Measurements from ENCODE around the gene SMG7. TPM values are rescaled to one million over a fixed set of nuclear protein-coding genes. Genes with fewer than 3 reads are reported as not detected.
A peak's percentile ranks its signal among the peaks of the same experiment; 100 is the strongest.
"Not testable (repeated sequence)": the region's sequence is repeated elsewhere in the genome, so short reads cannot be mapped to it uniquely, and the experiment has no call there.

SMG7 gene
- total RNA-seq (ENCODE audit: unreplicated experiment): 70.2 TPM
- long read RNA-seq, partial matches to known transcripts: 2 of 6 reads
- long read RNA-seq, other reads (novel, unspliced or antisense): 4 of 6 reads

DNA sequence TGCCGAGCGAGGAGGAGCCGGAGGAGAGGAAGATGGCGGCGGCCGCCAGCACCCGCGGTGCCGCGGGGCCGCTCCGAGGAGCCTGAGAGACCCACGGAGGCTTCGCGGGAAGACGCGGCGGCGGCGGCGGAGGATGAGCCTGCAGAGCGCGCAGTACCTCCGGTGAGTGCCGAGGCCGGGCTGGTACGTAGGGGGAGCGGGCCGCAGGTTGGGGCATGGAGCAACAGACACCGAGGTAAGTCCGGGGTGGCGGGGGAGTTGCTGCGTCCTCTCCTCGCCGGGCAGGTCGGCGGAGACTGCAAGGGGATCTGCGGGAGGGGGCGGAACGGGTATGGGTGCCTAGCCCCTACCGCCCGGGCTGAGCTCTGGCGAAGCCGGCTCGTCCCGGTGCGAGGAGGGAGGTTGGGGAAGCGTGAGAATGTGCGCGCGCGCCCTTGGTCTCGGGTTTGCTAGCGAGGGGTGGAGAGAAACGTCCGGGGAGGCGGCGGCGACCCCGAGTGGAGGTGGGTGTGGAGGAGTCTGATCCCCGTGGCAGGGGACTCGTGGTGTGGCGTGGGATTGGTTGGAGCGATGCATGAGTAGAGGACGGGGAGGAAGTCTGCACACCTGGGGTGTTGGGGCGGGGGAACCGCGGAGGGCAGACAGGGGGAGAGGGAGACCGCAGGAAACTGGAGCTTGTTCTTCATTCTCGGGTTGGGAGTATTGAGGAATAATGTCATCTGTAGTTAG is at the start of gene SMG7:
SMG7 (plus strand) TSS at position 12 of the 729 bp plus-strand sequence; CDS start at position 134, 122 bp downstream.
- H3K4me3 Mint-ChIP-seq (ENCODE audit: unreplicated experiment): peak within 1 kb of the TSS; percentile 94
- peaks cover 10% of the 10 kb centered on the region for H3K36me3 Mint-ChIP-seq (ENCODE audit: low read depth, unreplicated experiment)
- H3K9me3 Mint-ChIP-seq (ENCODE audit: unreplicated experiment): no peaks in the 10 kb centered on the region
- TF ChIP-seq, protein P1, sequence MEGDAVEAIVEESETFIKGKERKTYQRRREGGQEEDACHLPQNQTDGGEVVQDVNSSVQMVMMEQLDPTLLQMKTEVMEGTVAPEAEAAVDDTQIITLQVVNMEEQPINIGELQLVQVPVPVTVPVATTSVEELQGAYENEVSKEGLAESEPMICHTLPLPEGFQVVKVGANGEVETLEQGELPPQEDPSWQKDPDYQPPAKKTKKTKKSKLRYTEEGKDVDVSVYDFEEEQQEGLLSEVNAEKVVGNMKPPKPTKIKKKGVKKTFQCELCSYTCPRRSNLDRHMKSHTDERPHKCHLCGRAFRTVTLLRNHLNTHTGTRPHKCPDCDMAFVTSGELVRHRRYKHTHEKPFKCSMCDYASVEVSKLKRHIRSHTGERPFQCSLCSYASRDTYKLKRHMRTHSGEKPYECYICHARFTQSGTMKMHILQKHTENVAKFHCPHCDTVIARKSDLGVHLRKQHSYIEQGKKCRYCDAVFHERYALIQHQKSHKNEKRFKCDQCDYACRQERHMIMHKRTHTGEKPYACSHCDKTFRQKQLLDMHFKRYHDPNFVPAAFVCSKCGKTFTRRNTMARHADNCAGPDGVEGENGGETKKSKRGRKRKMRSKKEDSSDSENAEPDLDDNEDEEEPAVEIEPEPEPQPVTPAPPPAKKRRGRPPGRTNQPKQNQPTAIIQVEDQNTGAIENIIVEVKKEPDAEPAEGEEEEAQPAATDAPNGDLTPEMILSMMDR (IDR thresholded peaks at IDR 0.05; ENCODE audit: unreplicated experiment): no peak
- H3K27me3 Mint-ChIP-seq (ENCODE audit: unreplicated experiment): peaks cover 21% of the 10 kb centered on the region
- H3K4me1 Mint-ChIP-seq (ENCODE audit: unreplicated experiment): peaks cover 16% of the 10 kb centered on the region
- no peak for DNase-seq (ENCODE audit: low spot score)
- peak within 1 kb of the TSS; percentile 98 for H3K27ac Mint-ChIP-seq (ENCODE audit: unreplicated experiment)

DNA sequence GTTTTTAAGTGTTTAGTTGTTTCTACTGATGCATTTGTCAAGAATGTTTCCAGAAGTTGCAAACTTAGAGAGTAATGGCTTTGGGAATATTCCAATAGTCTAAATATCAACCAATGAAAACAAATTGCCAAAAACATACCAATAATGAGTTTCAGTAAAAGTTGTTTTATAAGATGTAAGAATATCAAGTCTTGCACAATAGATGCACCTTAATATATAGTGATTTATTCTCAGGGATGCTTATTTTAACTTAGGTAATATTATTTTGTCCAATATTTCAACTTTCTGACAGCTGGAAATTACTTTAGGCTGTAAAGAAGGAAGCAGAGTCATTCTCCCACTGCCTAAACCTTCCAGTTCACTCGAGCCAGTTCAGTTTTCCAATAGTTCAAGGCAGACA is 48.8 kb upstream of the SMG7 start:
- Mint-ChIP-seq H3K9me3 (ENCODE audit: unreplicated experiment) (no peaks in the 10 kb centered on the region), H3K27ac (ENCODE audit: unreplicated experiment) (no peak overlapping the region), H3K4me1 (ENCODE audit: unreplicated experiment) (peaks cover 3% of the 10 kb centered on the region), H3K27me3 (ENCODE audit: unreplicated experiment) (peaks cover 4% of the 10 kb centered on the region), H3K4me3 (ENCODE audit: unreplicated experiment) (no peak overlapping the region), H3K36me3 (ENCODE audit: low read depth, unreplicated experiment) (peaks cover 7% of the 10 kb centered on the region)
- TF ChIP-seq, protein P1 (IDR thresholded peaks at IDR 0.05; ENCODE audit: unreplicated experiment): no peak
- DNase-seq (ENCODE audit: low spot score): no peak

GRCh38 chr1:183424691-183425090 is 47.6 kb upstream of the SMG7 start:
- peaks cover 5% of the 10 kb centered on the region for H3K36me3 Mint-ChIP-seq (ENCODE audit: low read depth, unreplicated experiment)
- TF ChIP-seq, protein P1 (IDR thresholded peaks at IDR 0.05; ENCODE audit: unreplicated experiment): no peak
- DNase-seq (ENCODE audit: low spot score): no peak
- H3K27me3 Mint-ChIP-seq (ENCODE audit: unreplicated experiment): no peaks in the 10 kb centered on the region
- no peak overlapping the region for H3K4me3 Mint-ChIP-seq (ENCODE audit: unreplicated experiment)
- H3K4me1 Mint-ChIP-seq (ENCODE audit: unreplicated experiment): no peaks in the 10 kb centered on the region
- H3K27ac Mint-ChIP-seq (ENCODE audit: unreplicated experiment): no peak overlapping the region
- H3K9me3 Mint-ChIP-seq (ENCODE audit: unreplicated experiment): no peaks in the 10 kb centered on the region

- DNase-seq (ENCODE audit: low spot score); H3K4me3 Mint-ChIP-seq (ENCODE audit: unreplicated experiment); H3K36me3 Mint-ChIP-seq (ENCODE audit: low read depth, unreplicated experiment); H3K27me3 Mint-ChIP-seq (ENCODE audit: unreplicated experiment); H3K27ac Mint-ChIP-seq (ENCODE audit: unreplicated experiment); H3K9me3 Mint-ChIP-seq (ENCODE audit: unreplicated experiment): not testable (repeated sequence)
- H3K4me1 Mint-ChIP-seq (ENCODE audit: unreplicated experiment): peaks cover 10% of the 10 kb centered on the region
Observed at GRCh38 chr1:183427591-183427990, 44.7 kb upstream of the SMG7 start.

DNA sequence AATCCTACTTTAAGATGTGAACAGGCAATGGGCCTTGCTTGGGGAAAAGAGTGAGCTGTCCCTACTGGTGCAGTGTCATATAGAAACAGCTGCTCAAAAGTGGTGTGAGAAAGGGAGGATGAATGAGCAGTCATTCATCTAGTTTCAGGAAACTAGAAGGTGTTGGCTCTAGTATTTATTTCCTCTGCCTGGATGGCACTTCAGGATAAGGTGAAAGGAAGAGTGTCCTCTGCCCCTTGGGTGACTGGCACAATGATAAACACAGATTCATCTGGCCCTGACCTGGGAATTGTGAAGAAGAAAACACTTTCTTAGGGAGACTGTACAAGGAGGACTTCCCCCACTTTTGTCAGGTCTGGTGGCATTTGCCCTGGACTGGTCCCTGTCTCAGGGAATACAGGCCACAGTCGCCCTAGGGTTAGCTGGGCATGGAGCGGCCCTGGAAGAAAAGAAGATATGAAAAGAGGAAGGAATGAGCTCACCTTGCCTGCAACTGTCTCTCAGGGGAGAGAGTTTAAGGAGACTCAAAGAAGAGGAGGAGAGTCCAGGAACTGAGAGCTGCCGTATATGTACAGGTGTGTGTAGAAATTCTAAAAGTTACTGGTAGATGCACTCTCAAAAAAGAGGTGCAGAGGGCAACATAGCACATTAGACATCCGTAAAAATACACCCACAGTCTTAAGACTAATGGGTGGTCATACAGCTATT is 40.3 kb upstream of the SMG7 start:
- no peak for DNase-seq (ENCODE audit: low spot score)
- no peak overlapping the region for H3K27ac Mint-ChIP-seq (ENCODE audit: unreplicated experiment)
- no peak overlapping the region for H3K4me3 Mint-ChIP-seq (ENCODE audit: unreplicated experiment)
- H3K4me1 Mint-ChIP-seq (ENCODE audit: unreplicated experiment): peaks cover 11% of the 10 kb centered on the region
- no peaks in the 10 kb centered on the region for H3K9me3 Mint-ChIP-seq (ENCODE audit: unreplicated experiment)
- TF ChIP-seq, protein P1 (IDR thresholded peaks at IDR 0.05; ENCODE audit: unreplicated experiment): no peak
- H3K27me3 Mint-ChIP-seq (ENCODE audit: unreplicated experiment): peaks cover 4% of the 10 kb centered on the region
- H3K36me3 Mint-ChIP-seq (ENCODE audit: low read depth, unreplicated experiment): no peaks in the 10 kb centered on the region
